Measurements from ENCODE around the gene OTUD3.
"Not testable (repeated sequence)": the region's sequence is repeated elsewhere in the genome, so short reads cannot be mapped to it uniquely, and the experiment has no call there.

Gene OTUD3

DNA sequence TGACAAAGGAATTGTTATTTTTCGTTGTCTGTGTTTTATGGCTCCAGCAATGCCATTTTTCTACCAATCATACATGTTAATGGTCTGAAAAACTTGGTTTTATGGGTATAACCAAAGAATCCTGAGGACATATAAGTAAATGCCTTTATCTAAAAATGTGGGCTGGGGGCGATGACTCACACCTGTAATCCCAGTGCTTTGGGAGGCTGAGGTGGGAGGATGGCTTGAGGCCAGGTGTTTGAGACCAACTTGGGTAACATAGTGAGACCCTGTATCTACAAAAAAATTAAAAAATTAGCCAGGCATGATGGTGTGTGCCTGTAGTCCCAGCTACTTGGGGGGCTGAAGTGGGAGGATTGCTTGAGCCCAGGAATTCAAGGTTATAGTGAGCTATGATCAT is 12.7 kb upstream of the OTUD3 start:
- not testable (repeated sequence) for DNase-seq (ENCODE audit: low read depth, low spot score)

DNA sequence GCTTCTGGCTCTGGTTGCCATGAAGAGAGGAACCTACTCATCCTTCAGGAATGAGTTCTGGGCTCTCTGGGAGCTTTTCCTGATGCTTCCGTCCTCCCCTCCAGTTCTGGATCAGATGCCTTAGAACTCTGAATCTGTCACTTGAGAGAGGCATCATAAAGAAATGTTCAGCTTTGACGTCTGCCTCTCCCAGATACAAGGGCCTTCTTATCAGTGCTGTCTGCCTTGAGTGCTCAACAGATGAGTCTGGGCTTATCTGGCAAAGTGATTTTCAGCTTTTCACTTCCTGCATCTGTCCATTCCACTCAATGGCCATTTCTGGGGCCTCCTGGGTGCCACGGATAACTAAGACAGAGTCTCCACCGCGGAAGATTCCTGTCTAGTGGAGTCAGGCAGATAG is 12.3 kb upstream of the OTUD3 start:
- peak; percentile 42 for DNase-seq (ENCODE audit: low read depth, low spot score)

DNA sequence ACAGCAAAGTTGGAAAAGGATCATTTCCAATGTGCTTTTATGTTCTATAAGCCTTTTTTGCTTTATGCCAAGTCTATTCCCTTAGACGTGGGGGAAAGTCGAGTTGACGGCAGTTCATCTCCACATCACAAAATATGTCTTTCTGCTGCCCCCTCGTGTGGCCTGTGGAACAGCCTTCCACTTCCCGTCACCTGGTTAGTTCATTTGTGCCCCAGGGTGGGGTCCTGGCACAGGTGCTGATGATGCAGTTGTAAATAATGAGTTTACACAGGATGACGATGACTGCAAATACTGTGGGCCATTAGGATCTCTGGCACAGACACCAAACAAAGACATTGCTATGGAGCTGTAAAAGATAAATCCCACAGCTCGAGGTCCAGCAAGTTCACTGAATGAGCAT is 10.0 kb upstream of the OTUD3 start:
- no peak for DNase-seq (ENCODE audit: low read depth, low spot score)

- peak; percentile 47 for DNase-seq (ENCODE audit: low read depth, low spot score)
These were observed 4.9 kb upstream of the OTUD3 start for GRCh38 chr1:19877181-19877750.

GRCh38 chr1:19877821-19878636 is 4.2 kb upstream of the OTUD3 start:
- peak; percentile 5 for DNase-seq (ENCODE audit: low read depth, low spot score)

DNA sequence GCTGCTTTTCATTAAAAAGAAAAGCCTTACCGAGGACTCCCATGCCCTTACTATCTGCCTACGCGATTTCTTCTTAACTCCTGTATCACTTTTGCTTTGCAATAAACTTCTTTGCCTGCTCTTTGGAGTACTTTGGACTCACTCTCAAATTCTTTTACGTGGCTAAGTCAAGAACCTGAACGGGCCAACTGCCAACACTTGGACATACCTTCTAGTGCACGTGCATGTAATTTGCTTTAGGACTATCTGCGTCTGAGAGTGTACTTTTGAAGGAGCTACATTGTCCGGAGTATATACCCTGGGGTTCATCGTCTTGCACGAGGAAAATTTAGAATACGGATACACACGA is 3.6 kb upstream of the OTUD3 start:
- no peak for DNase-seq (ENCODE audit: low read depth, low spot score)

- no peak for DNase-seq (ENCODE audit: low read depth, low spot score)
These were observed 3.0 kb upstream of the OTUD3 start for GRCh38 chr1:19879227-19879626.

GRCh38 chr1:19879661-19880060 is 2.5 kb upstream of the OTUD3 start:
- no peak for DNase-seq (ENCODE audit: low read depth, low spot score)

GRCh38 chr1:19880841-19881240 is 1.4 kb upstream of the OTUD3 start:
- DNase-seq (ENCODE audit: low read depth, low spot score) = not testable (repeated sequence)

DNA sequence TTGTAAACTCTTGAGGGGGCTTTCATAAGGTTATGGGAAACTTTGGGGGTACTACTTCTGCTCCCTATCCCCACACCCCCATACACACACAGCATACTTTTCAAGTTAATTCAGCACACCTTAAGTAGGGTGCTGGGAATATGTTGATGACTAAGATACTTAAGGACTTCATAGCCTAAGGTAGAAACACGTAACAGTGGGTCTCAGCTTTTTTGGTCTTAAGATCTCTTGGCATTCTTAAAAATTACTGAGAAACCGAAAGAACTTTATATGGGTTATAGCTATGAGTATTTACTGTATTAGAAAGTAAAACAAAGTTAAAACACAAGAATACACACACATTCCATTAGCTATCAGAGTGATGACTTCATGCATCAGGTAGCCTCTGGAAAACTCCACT is 2.1 kb downstream of the OTUD3 start:
- no peak for DNase-seq (ENCODE audit: low read depth, low spot score)

- no peak for DNase-seq (ENCODE audit: low read depth, low spot score)
These were observed 3.6 kb downstream of the OTUD3 start for GRCh38 chr1:19885821-19886220.

GRCh38 chr1:19888112-19888511 is 5.9 kb downstream of the OTUD3 start:
- DNase-seq (ENCODE audit: low read depth, low spot score) = no peak

- DNase-seq (ENCODE audit: low read depth, low spot score) = no peak
These were observed 7.5 kb downstream of the OTUD3 start for GRCh38 chr1:19889656-19890055.

DNA sequence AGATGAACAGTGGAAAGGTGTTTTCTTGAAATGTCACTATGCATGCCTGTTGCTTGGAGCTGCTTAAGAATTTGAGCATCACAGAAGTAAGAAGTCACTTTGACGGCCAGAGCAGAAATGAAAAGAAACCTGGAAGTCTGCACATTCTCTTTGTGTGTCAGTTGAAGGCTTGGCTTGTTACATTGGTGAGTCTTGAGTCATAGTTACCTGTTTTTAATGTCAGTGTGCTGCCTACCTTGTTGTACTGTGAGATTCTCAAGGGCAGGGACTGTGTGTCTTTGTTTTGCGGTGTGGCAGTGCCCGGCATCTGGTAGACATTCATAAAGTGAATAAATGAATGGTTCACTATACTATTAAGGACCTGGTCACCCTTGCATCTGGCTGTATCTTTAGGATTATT is 9.9 kb downstream of the OTUD3 start:
- no peak for DNase-seq (ENCODE audit: low read depth, low spot score)

DNA sequence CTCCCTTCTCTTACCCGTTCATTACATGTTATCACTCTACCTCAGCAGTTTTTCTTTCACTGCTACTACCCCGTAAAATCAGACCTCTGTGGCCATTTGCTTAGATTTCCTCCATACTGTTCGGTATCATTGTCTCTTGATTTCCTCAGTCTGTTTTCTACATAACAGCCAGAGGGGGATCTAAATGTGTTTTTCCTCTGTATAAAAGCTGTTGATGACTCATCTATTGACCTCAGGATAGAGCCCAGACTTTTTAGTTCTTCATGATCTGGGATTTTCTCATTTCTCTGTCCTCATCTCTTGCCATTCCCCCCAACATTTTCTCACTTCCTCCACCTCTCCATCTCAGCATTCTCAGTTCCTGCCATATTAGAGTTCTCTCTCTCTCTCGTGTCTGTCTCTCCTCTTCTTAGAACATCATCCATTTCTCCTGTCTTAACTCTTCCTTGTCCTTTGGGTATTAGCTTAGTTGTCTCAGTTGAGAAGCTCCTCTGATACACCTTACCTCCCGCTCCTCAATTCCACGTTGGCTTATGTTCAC is 10.5 kb downstream of the OTUD3 start:
- no peak for DNase-seq (ENCODE audit: low read depth, low spot score)

- DNase-seq (ENCODE audit: low read depth, low spot score) = no peak
These were observed 11.5 kb downstream of the OTUD3 start for GRCh38 chr1:19893687-19894086.

DNA sequence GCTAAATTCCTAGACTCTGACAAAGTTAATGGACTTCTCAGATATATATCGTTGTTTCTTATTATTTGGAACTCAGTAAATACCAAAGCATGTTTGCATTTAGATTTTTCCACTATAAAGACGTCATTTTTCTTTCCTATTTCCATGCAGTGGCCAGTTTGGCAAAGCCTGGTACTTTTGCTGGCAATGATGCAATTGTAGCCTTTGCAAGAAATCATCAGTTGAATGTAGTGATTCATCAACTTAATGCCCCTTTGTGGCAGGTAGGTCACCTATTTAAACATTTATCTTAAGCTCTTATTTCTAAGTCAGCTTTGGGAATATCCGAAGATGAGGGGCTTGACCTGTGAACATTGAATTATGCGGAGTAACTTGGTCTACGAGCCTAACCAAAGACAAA is 12.0 kb downstream of the OTUD3 start:
- no peak for DNase-seq (ENCODE audit: low read depth, low spot score)

DNA sequence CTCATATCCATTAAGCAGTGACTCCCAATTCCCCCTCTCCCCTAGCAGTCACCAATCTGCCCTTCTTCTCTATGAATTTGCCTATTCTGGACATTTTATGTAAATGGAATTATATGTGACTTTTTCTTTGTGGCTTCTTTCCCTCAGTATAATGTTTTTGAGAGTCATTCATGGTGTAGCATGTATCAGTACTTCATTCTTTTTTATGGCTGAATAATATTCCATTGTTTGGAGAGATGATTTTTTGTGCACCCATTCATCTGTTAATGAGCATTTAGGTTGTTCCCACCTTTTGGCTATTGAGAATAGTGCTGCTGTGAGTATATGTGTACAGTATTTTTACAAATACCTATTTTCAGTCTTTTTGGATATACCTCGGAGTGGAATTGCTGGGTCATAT is 19.5 kb downstream of the OTUD3 start:
- no peak for DNase-seq (ENCODE audit: low read depth, low spot score)

GRCh38 chr1:19903621-19904020 is 21.4 kb downstream of the OTUD3 start:
- DNase-seq (ENCODE audit: low read depth, low spot score) = no peak

- no peak for DNase-seq (ENCODE audit: low read depth, low spot score)
These were observed 25.3 kb downstream of the OTUD3 start for GRCh38 chr1:19907456-19907855.

DNA sequence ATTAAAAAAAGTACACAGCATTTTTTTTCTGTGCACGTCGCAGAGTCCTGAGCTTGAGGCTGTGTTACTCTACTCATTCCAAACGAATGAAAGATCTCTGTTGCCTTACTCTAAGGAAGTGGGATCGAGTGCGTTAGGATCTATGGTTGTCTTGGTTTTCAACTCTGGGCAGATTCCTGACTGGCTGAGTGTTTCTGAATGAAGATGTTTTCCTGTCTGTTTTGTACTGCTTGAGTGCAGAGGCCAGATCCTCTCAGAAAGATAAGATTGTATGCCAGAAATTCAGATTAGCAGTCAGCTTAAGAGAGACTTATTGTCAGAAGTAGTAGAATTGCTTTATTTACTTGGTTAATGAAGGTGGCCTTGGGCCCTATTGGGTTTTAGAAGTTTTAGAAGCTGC is 27.2 kb downstream of the OTUD3 start:
- DNase-seq (ENCODE audit: low read depth, low spot score) = no peak

- no peak for DNase-seq (ENCODE audit: low read depth, low spot score)
These were observed 27.8 kb downstream of the OTUD3 start for GRCh38 chr1:19909971-19910370.

DNA sequence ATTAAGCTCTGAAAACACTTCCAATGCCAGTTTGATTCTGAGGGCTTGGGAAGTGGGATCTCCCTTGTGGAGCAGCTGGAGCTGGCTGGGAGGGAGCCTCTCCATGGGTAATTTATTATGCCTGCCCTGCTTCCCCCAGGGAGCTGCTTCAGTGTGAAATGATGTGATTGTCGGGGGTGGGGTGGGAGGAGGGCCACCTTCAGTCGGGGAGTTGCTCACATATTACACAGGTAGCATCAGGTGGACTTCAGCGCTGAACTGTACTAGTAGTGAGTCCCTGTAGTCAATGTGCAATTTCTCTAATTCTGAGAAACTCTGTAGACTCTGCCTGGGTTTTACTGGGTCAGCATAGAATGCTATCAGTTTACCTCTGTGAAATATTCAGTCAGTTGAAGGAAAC is 28.5 kb downstream of the OTUD3 start:
- DNase-seq (ENCODE audit: low read depth, low spot score) = no peak

Data from ELF-1 (cell line).